ENCODE data around the gene TOB2. TPM values are rescaled to one million over a fixed set of nuclear protein-coding genes. Genes with fewer than 3 reads are reported as not detected.
"Not testable (repeated sequence)": the region's sequence is repeated elsewhere in the genome, so short reads cannot be mapped to it uniquely, and the experiment has no call there.

Gene TOB2
- polyA plus RNA-seq, 1 of the 3 experiments (the other 2 are of a cell fraction) = 8.3 TPM

GRCh38 chr22:41442240-41442792 is 4.3 kb downstream of the TOB2 start:
- no peaks in the 10 kb centered on the region for H3F3A ChIP-seq (replicated peaks; ENCODE audit: insufficient read depth)
- H3K9me3 ChIP-seq = no peaks in the 10 kb centered on the region
- no peak for TF ChIP-seq NFIC (IDR thresholded peaks at IDR 0.05; ENCODE audit: borderline replicate concordance)
- TF ChIP-seq, protein P1, sequence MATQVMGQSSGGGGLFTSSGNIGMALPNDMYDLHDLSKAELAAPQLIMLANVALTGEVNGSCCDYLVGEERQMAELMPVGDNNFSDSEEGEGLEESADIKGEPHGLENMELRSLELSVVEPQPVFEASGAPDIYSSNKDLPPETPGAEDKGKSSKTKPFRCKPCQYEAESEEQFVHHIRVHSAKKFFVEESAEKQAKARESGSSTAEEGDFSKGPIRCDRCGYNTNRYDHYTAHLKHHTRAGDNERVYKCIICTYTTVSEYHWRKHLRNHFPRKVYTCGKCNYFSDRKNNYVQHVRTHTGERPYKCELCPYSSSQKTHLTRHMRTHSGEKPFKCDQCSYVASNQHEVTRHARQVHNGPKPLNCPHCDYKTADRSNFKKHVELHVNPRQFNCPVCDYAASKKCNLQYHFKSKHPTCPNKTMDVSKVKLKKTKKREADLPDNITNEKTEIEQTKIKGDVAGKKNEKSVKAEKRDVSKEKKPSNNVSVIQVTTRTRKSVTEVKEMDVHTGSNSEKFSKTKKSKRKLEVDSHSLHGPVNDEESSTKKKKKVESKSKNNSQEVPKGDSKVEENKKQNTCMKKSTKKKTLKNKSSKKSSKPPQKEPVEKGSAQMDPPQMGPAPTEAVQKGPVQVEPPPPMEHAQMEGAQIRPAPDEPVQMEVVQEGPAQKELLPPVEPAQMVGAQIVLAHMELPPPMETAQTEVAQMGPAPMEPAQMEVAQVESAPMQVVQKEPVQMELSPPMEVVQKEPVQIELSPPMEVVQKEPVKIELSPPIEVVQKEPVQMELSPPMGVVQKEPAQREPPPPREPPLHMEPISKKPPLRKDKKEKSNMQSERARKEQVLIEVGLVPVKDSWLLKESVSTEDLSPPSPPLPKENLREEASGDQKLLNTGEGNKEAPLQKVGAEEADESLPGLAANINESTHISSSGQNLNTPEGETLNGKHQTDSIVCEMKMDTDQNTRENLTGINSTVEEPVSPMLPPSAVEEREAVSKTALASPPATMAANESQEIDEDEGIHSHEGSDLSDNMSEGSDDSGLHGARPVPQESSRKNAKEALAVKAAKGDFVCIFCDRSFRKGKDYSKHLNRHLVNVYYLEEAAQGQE (IDR thresholded peaks at IDR 0.05; ENCODE audit: low read depth, low read length) = no peak
- peaks cover 87% of the 10 kb centered on the region for H3K79me2 ChIP-seq (ENCODE audit: insufficient read depth)
- 92% methylated on average over 2 of the region's 2 CpGs for WGBS (ENCODE audit: low lambda C conversion rate)
- DNase-seq = no peak
- H3K27ac ChIP-seq (ENCODE audit: low read depth in 2 of 2, low read length in 1 of 2) = no peak overlapping the region
- no peaks in the 10 kb centered on the region; a peak in 1 of 4 replicates for H3K4me1 ChIP-seq (ENCODE audit: control insufficient read depth in 1 of 2, insufficient read depth in 2 of 2, low read depth in 1 of 2, low read length in 1 of 2)
- no peaks in the 10 kb centered on the region for H3K9me2 ChIP-seq
- H3K36me3 ChIP-seq (replicated peaks in 1 of 2; ENCODE audit: control insufficient read depth in 1 of 2, insufficient read depth in 2 of 2, low read length in 1 of 2) = peaks cover 7 to 8% of the 10 kb centered on the region in 2 experiments
- ChIA-PET CTCF (no interaction called here), POLR2A (no interaction called here)
- H4K20me1 ChIP-seq (ENCODE audit: insufficient read depth) = peaks cover 37% of the 10 kb centered on the region; the same call in 1 of the 2 replicates
- no peak overlapping the region for H3K4me2 ChIP-seq
- no peak overlapping the region for H2AFZ ChIP-seq (ENCODE audit: low read depth)
- H3K9ac ChIP-seq = no peak overlapping the region
- no peak overlapping the region for H3K4me3 ChIP-seq (ENCODE audit: low read depth in 2 of 2, low read length in 1 of 2)
- no peaks in the 10 kb centered on the region for H3K27me3 ChIP-seq (ENCODE audit: insufficient read depth)

DNA sequence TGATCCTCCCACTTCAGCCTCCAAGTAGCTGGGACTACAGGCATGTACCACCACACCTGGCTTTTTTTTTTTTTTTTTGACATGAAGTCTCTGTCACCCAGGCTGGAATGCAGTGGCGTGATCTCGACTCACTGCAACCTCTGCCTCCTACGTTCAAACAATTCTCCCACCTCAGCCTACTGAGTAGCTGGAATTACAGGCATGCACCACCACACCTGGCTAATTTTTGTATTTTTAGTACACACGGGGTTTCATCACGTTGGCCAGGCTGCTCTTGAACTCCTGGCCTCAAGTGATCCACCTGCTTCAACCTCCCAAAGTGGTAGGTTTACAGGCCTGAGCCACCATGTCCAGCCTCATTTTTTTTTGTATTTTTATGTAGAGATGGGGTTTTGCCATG is 6.1 kb downstream of the TOB2 start:
- H2AFZ ChIP-seq (ENCODE audit: low read depth); H3K4me2 ChIP-seq; H3K9me2 ChIP-seq; POLR2A ChIA-PET; H3K9ac ChIP-seq; H3K9me3 ChIP-seq; CTCF ChIA-PET; DNase-seq; H3K27me3 ChIP-seq (ENCODE audit: insufficient read depth); H3K4me3 ChIP-seq (ENCODE audit: low read depth in 2 of 2, low read length in 1 of 2); H3F3A ChIP-seq (replicated peaks; ENCODE audit: insufficient read depth); H3K27ac ChIP-seq (ENCODE audit: low read depth in 2 of 2, low read length in 1 of 2); H3K4me1 ChIP-seq (ENCODE audit: control insufficient read depth in 1 of 2, insufficient read depth in 2 of 2, low read depth in 1 of 2, low read length in 1 of 2): not testable (repeated sequence)
- Histone ChIP-seq H3K36me3 (replicated peaks in 1 of 2; ENCODE audit: control insufficient read depth in 1 of 2, insufficient read depth in 2 of 2, low read length in 1 of 2) (peaks cover 8 to 19% of the 10 kb centered on the region in 2 experiments), H4K20me1 (ENCODE audit: insufficient read depth) (peaks cover 55% of the 10 kb centered on the region), H3K79me2 (ENCODE audit: insufficient read depth) (peaks cover 94% of the 10 kb centered on the region)
- 98% methylated on average over 5 of the region's 5 CpGs for WGBS (ENCODE audit: low lambda C conversion rate)

DNA sequence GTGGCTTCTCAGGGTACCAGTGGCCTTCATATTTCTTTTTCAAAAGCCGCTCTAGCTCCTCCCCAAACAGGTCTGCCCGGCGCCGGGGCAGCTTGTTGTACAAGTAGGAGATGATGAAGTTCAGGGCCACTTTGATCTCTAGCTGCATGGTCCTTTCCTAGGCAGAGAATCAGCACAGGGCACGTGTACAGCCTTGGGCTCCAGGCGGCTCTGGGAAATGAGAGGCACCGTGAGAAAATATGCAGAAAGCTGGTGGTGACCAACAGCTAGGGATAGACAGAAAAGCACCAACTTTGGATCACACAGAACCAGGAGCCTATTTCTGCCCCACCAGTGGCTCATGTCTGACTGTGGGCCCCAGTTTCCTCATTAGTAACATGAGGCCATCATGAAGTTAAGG is 9.4 kb downstream of the TOB2 start:
- H3F3A ChIP-seq (replicated peaks; ENCODE audit: insufficient read depth) = no peaks in the 10 kb centered on the region
- H2AFZ ChIP-seq (ENCODE audit: low read depth) = no peak overlapping the region
- no peak for TF ChIP-seq EZH2phosphoT487 (IDR thresholded peaks at IDR 0.05; ENCODE audit: borderline replicate concordance, low read depth)
- TF ChIP-seq, protein P2, sequence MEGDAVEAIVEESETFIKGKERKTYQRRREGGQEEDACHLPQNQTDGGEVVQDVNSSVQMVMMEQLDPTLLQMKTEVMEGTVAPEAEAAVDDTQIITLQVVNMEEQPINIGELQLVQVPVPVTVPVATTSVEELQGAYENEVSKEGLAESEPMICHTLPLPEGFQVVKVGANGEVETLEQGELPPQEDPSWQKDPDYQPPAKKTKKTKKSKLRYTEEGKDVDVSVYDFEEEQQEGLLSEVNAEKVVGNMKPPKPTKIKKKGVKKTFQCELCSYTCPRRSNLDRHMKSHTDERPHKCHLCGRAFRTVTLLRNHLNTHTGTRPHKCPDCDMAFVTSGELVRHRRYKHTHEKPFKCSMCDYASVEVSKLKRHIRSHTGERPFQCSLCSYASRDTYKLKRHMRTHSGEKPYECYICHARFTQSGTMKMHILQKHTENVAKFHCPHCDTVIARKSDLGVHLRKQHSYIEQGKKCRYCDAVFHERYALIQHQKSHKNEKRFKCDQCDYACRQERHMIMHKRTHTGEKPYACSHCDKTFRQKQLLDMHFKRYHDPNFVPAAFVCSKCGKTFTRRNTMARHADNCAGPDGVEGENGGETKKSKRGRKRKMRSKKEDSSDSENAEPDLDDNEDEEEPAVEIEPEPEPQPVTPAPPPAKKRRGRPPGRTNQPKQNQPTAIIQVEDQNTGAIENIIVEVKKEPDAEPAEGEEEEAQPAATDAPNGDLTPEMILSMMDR (IDR thresholded peaks at IDR 0.05) = no peak
- TF ChIP-seq IRF3 (IDR thresholded peaks at IDR 0.05; ENCODE audit: low read depth, low read length) = no peak
- no peak for TF ChIP-seq GATA2 (CRISPR knock-in tag; IDR thresholded peaks at IDR 0.05)
- TF ChIP-seq ZBTB33 (IDR thresholded peaks at IDR 0.05; ENCODE audit: borderline replicate concordance, low read depth) = no peak
- no peak for TF ChIP-seq NRF1 (IDR thresholded peaks at IDR 0.05; ENCODE audit: low read depth, low read length)
- ChIA-PET CTCF (interaction anchor here (1.0 kb wide), 1 partner anchor 33 kb away, joined by 3 read pairs; no protein-coding TSS in a partner anchor), POLR2A (no interaction called here)
- no peak overlapping the region for H3K4me3 ChIP-seq (ENCODE audit: low read depth in 2 of 2, low read length in 1 of 2)
- WGBS (ENCODE audit: low lambda C conversion rate) = 97% methylated on average over 4 of the region's 7 CpGs
- H3K9ac ChIP-seq = no peak overlapping the region
- DNase-seq = no peak
- H3K4me2 ChIP-seq = no peak overlapping the region
- no peaks in the 10 kb centered on the region for H3K9me3 ChIP-seq
- no peaks in the 10 kb centered on the region for H3K27me3 ChIP-seq (ENCODE audit: insufficient read depth)
- no peak overlapping the region for H3K27ac ChIP-seq (ENCODE audit: low read depth in 2 of 2, low read length in 1 of 2)
- peaks cover 54% of the 10 kb centered on the region for H4K20me1 ChIP-seq (ENCODE audit: insufficient read depth)
- no peaks in the 10 kb centered on the region for H3K4me1 ChIP-seq (ENCODE audit: control insufficient read depth in 1 of 2, insufficient read depth in 2 of 2, low read depth in 1 of 2, low read length in 1 of 2)
- H3K79me2 ChIP-seq (ENCODE audit: insufficient read depth) = peaks cover 69% of the 10 kb centered on the region
- H3K36me3 ChIP-seq (replicated peaks in 1 of 2; ENCODE audit: control insufficient read depth in 1 of 2, insufficient read depth in 2 of 2, low read length in 1 of 2) = peaks cover under 1 to 20% of the 10 kb centered on the region in 2 experiments
- H3K9me2 ChIP-seq = no peaks in the 10 kb centered on the region
